GM19025 (cell line): ENCODE measurements around the gene TP53AIP1.

Experiments
- ATAC-seq: cut with Tn5 transposase; IDR thresholded peaks from one replicate; pipeline ENCODE4 v1.9.1; 2021; ENCODE audit warnings: mild to moderate bottlenecking, low read depth, moderate library complexity; ENCODE audit not compliant: unreplicated experiment

TP53AIP1 gene

DNA sequence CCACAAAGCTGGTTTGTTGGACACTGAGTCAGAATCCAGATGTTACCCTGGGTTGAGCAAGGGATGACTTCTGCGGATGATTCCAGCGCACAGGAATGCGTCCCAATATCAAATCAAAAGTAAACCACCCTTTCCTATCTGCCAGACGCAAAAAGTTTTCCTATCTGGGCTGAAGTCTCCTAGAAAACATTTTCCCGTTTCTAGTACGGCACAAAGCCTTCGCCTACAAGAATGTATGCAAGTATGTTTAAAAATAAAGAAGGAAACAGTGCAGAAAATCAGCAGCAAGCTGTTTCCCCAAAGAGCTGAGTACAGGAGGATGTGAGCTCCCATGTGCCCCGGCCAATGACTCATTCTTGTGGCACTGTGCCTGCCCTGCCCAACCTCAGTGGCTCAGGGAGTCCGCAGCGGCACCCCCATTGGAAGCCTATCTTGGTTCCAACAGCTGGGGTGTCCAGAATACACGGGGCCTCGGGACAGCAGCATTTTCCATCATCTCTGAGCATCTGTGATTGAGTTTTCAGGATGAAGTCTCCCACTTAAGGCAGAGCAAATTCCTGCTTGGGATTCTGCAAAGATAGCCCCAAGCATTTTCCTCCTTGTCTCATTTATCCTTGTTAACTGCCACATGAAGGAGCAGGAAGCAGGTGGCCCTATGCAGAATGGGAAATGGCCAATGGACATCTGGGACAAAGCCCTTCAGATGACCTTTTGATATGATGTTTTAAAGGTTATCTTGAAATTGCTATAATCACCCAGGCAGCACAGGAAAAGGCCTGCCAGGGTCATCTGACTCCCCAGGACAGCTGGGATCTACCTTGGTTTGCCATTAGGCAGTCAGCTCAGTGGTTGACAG lies 34.1 kb downstream of the TP53AIP1 start:
- no peak for ATAC-seq

DNA sequence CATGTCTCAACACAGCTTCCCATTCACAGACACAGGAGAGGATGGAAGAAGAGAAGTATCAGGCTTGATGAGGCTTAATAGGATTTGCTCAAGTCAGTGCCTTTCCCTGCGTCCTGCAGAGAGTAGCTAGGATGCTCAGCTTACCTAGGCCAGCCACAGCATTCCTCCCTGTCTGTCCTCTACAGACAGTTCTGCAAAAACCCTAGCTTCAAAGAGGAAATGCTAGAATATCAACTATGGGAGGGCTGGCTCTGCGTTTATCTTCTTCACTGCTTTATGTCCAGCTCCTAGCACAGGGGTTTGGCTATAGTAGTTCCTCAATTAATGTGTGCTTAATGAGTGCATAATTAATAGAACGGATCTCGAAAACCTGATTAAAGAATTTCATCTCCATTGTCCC lies 35.1 kb downstream of the TP53AIP1 start:
- no peak for ATAC-seq

GRCh38 chr11:128906185-128907050 lies 36.3 kb downstream of the TP53AIP1 start:
- ATAC-seq = no peak

- ATAC-seq = peak; percentile 30
Observed at GRCh38 chr11:128905345-128906184, 37.1 kb downstream of the TP53AIP1 start.

- ATAC-seq = peak; percentile 47
Observed at GRCh38 chr11:128904656-128905344, 37.9 kb downstream of the TP53AIP1 start.

DNA sequence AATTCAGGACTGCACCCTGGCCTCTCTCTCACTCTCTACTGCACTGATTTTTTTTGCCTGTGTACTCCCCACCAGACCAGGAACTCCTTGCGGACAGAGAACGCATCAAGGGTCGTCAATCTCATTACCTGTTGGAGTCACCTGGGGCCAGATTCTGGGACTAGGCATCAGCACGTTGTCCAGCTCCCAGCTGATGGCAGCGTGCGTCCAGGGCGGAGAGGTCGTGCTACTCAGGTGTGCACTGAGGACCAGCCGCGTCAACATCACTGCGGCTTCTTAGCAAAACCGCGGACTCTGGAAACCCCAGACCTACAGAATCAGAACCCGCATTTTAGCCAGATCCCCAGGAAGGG lies 38.4 kb downstream of the TP53AIP1 start:
- ATAC-seq = no peak

DNA sequence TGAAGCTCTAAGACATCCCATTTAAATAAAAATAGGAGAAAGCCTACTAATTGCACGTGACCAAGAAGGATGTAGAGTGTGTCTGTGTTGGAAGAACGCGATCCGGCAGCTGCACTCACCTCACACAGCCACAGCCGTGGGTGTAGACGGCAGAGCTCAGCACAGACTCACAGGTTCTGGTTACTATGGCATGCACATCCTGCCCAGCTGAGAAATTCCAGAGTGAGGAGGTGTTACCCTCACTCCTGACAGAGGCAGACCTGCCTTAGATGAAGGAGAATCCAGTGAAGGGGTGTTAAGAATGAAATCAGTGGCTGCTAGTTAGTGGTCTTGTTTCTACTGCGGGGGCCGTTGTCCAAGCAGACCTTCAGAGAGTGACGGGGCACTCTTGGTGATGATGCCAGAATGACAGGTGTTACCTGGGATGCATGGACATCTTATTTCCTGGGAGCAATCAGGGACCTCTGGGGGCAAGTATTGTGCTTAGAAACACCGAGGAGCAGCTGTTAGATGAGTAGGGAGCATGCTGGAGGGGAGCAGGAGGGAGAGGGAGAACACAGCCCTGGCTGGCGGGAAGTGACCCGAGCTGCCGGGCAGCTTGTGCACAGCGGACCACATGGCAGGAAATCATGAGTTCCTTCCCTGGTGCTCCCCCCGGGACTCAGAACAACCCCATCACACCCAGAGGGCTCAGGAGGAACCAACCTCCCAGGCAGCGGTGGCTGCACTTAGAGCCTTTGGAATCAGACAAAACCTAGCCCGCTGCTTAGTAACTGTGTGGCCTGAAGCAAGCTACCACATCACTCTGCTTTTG lies 39.2 kb downstream of the TP53AIP1 start:
- no peak for ATAC-seq

- ATAC-seq = no peak
Observed at GRCh38 chr11:128902515-128903066, 40.1 kb downstream of the TP53AIP1 start.

DNA sequence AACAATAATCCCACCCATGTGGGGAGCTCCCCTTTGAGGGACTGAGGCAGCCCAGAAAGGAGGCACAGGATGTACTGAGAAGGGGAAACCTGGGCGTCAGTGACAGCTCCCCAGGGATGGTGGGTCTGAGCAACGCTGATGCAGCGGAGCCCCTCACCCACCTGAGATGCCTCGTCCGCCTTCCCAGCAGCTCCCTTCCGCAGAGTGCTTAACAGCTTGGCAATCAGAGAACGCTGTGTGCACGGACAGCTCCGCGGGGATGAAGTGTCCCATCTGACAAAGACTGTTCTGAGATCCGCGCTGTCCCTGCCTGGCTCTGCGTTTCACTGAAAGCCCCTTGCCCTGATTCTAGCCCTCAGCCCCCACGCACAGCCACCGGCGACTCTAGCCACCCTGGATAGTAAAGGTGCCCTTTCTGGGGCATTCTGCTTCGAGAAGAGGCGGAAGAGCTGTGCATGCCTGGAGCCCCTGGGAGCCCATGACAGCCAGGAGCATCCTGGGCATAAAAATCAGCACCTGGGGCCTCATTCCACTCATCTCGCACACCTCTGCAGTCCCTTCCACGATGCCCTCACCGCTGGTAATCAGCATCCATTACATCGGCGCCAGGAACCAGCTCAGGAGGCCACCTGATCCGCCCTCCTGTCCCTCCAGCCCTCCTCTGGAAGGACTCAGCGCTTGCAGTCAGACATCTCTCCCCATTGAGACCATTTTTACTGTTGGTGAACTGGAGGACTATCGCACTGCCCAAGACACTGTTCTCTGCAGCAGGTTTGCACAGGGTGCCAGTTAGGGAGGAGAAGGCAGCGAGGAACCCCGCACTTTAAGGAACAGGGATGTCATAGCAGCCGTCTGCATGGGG lies 40.8 kb downstream of the TP53AIP1 start:
- no peak for ATAC-seq

DNA sequence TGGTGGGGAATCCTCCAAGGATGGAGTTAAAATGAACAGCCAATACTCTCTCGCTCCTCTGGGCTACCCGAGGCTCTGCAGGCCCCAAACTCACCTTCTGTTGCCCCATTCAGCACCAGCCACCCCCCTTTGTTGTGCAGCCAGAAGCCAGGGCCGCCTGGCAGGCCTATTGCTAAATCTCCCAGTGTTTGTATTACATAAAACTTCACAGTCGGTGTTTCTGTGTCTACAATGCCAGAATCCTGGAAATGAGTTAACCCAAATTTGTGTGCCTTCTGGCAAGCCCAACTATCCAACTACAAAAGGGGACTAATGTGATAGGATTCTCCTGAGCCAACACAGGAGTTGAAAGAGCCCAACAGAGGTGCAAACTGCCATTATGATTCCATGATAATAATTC lies 42.2 kb downstream of the TP53AIP1 start:
- ATAC-seq = no peak

DNA sequence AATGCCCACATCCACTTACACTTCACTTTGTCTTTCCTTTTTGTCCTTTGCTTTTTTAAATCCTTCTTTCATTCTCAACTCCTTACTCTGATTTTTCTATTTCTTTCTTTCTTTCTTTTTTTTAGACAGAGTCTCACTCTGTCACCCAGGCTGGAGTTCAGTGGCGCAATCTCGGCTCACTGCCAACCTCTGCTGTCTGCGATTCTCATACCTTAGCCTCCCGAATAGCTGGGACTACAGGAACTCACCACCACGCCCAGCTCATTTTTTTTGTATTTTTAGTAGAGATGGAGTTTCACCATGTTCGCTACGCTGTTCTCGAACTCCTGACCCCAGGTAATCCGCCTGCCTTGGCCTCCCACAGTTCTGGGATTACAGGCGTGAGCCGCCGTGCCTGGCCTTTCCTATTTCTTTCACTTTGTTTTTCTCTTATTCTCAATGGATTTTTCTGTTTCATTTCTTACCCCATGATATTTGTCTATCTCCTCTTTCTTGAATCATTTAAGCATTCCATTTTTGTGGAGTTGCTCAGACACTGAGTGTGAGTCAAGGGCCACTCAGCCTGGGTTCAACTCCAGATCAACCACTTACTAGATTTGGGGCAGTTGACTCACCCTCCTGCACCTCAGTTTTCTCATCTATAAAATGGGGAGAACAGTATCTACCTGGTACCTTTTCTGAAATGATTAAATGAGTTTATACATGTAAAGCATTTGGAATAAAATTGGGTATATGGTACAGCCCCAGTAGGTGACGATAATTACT lies 43.9 kb downstream of the TP53AIP1 start:
- ATAC-seq = no peak

- no peak for ATAC-seq
Observed at GRCh38 chr11:128897826-128898225, 44.8 kb downstream of the TP53AIP1 start.

GRCh38 chr11:128896356-128896755 lies 46.3 kb downstream of the TP53AIP1 start:
- no peak for ATAC-seq

DNA sequence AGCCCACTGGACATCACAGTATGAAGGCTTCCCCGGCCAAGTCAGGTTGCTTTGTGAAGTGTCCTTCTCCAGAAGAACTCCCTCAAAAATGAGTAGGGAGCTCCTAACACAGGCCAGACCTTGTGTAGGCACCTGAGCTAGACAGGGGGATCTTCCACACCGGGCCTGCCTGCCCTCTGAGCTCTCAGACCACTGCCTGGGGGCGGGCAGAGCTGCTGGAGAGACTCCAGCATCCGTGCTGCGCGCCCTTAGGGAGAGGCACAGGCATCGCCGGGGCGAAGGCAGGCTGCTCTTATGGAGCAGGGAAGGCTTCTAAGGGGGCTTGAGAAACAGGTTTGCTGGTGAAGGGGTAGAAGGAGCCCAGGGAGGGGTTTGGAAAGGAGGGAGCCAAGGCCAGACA lies 47.1 kb downstream of the TP53AIP1 start:
- no peak for ATAC-seq

DNA sequence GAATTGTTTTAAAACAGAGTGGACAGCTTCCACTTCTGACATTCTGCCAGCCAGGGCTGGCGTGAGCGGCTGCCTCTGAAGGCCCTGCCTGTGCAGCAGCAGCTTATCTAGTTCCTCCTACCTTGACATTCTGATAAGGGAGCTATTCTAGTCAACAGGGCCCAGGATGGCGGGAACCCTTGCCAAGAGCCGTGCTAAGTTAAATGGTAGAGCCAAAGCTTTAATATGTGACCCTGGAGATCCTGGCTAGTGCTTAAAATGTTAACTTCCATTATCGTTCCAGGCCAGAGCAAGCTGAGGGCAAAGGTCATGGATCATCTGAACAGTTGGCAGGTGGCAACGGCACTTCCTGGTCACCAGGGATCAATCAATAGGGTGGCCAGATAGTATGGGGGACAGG lies 48.0 kb downstream of the TP53AIP1 start:
- ATAC-seq = no peak

DNA sequence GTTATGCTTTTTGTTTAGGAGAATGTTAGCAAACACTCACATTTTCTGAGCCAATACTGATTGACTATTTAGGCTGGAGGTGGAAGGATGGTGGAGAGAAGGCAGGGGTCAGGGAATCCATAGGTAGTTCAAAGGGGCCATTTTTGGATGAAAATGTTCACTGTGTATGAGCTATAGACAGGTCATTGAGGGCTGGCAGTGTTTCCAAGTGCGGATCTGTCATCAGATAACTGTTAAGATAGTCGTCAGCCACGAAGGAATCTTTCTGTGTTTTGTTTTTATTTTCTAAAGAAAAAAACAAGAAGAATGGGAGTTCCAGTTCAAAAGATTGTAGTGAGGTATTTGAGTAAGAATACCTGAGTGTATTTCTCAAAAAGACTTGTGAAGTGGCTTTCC lies 48.4 kb downstream of the TP53AIP1 start:
- ATAC-seq = no peak

- no peak for ATAC-seq
Observed at GRCh38 chr11:128893578-128894285, 48.9 kb downstream of the TP53AIP1 start.
